Prostate gland (tissue), 2 donors: ENCODE results near the gene NDUFC2.

Experiments
- POLR2A ChIP-seq: fragments of 450-650 bp; IDR thresholded peaks from one replicate; pipeline ENCODE4 v1.6.1; 2016; ENCODE audit warnings: antibody characterized with exemption, mild to moderate bottlenecking
- POLR2AphosphoS5 ChIP-seq: sonication (generic); formaldehyde crosslinking; IDR thresholded peaks from one replicate; pipeline ENCODE4 v1.6.1; 2017; ENCODE audit warnings: antibody characterized with exemption
- TF ChIP-seq, protein P1 (sequence below), 4 experiments: fragments of 200-600 bp in 2 of 4; fragments of 450-650 bp in 2 of 4; sonication (generic) in 2 of 4; IDR thresholded peaks; 1 replicate in 3 of 4; 2 replicates in 1 of 4; pipeline ENCODE4 v1.5.1; 2016 to 2019; ENCODE audit warnings: antibody characterized with exemption in 4 of 4, mild to moderate bottlenecking in 2 of 4, moderate library complexity in 2 of 4

- TF ChIP-seq POLR2AphosphoS5: no peak
- TF ChIP-seq POLR2A: no peak
- TF ChIP-seq, protein P1, sequence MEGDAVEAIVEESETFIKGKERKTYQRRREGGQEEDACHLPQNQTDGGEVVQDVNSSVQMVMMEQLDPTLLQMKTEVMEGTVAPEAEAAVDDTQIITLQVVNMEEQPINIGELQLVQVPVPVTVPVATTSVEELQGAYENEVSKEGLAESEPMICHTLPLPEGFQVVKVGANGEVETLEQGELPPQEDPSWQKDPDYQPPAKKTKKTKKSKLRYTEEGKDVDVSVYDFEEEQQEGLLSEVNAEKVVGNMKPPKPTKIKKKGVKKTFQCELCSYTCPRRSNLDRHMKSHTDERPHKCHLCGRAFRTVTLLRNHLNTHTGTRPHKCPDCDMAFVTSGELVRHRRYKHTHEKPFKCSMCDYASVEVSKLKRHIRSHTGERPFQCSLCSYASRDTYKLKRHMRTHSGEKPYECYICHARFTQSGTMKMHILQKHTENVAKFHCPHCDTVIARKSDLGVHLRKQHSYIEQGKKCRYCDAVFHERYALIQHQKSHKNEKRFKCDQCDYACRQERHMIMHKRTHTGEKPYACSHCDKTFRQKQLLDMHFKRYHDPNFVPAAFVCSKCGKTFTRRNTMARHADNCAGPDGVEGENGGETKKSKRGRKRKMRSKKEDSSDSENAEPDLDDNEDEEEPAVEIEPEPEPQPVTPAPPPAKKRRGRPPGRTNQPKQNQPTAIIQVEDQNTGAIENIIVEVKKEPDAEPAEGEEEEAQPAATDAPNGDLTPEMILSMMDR (IDR thresholded peaks at IDR 0.05): no peak
Measured at GRCh38 chr11:78078218-78079167, 1.2 kb downstream of the NDUFC2 start.
